SKM-1 treated with dmso at 0.1 percent for 144 hours (cell line): Measurements from ENCODE around the gene BNIP3.
"Not testable (repeated sequence)": the region's sequence is repeated elsewhere in the genome, so short reads cannot be mapped to it uniquely, and the experiment has no call there.

Experiments used
- DNase-seq: peaks from one replicate; lab custom pipeline; 2025; ENCODE audit not compliant: unreplicated experiment; lab: John Stamatoyannopoulos, UW

The BNIP3 gene

DNA sequence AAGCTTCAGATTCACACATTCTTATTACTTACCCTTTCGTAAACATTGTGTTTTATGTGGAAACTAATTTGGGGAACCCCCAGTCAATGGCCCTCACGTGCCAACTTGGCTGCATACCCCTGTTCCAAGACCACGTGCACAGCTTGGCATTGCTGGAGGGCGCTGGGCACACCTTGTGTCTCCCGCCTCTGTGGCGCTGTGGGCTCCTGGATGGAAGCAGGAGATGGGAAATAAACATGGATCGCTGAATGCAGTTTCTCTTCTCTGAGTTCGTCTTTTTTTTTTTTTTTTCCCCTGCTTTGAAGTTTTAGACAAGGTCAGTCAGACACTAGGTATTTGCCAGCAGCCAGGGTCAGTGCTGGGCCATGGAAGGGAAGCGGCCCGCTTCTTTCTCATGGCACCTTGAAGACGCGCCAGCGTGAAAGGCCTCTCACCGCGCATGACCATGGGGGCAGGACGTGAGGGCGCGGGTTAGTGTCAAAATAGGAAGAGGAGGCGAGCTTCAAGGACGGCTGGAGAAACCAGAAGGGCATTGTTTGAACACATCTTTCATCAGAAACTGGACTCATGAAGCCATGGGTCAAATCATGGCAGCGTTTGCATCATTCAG is 27.3 kb downstream of the BNIP3 start:
- DNase-seq, result no peak

DNA sequence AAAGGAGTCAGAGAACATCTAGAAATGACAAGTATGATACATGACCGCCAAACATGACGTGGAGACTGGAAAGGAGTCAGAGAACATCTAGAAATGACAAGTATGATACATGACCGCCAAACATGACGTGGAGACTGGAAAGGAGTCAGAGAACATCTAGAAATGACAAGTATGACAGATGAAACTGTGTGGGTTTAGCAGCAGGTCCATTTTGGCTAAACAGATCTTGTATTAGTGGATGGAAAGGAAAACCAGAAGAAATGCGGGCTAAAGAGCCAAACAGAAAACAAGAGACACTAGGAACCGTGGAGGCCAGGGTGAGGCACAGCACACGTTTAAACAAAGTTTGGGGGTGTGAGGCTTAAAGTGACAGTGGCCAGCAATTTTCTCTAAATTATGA is 31.8 kb downstream of the BNIP3 start:
- DNase-seq, result not testable (repeated sequence)

DNA sequence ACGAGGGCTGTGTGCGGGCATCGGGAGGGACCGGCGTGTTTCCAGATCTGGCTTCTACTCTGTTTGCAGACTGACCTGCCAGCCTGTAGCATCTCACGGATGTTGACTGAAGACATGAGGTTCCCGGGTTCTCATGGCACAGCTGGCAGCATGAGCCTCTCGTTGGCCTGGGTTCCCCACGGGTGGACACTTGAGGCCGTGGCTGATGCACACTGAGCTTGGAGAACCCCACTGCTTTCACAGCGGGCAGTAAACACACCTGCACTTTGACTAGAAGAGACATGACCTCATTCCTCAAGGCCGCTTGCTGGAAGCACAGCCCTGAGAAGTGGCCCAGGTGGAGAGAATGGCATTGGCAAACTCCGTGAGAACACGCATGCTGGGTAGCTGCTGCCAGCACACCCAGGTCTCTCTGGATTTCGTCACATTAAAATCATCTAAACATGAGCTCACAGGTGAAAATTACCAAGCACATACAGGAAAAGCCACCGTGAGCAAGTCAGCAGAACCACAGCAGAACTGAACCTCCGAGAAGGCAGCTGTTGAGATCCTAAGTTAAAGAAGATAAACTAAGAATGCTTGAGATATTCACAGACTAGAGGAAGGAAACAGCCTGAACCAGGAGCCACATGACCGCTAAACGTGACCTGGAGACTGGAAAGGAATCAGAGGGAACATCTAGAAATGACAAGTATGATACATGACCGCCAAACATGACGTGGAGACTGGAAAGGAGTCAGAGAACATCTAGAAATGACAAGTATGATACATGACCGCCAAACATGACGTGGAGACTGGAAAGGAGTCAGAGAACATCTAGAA is 32.5 kb downstream of the BNIP3 start:
- DNase-seq, result no peak

DNA sequence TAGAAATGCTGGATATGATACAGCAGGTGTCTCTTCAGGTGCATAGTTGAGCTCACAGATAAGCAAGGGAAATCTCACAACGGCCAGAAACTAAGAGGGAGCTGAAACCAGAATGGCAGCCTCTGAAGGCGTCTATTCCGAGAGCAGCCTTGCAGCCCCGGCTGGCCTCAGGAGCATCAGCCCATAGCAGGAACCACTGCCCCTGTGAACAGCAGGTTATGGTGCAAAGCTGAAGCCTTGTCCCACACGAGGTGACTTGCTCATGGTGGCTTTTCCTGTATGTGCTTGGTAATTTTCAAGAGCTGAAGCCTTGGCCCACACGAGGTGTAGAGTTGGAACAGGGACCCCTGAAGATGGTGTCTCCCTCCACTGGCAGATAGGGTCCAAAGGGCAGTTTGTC is 33.2 kb downstream of the BNIP3 start:
- DNase-seq, result no peak

DNA sequence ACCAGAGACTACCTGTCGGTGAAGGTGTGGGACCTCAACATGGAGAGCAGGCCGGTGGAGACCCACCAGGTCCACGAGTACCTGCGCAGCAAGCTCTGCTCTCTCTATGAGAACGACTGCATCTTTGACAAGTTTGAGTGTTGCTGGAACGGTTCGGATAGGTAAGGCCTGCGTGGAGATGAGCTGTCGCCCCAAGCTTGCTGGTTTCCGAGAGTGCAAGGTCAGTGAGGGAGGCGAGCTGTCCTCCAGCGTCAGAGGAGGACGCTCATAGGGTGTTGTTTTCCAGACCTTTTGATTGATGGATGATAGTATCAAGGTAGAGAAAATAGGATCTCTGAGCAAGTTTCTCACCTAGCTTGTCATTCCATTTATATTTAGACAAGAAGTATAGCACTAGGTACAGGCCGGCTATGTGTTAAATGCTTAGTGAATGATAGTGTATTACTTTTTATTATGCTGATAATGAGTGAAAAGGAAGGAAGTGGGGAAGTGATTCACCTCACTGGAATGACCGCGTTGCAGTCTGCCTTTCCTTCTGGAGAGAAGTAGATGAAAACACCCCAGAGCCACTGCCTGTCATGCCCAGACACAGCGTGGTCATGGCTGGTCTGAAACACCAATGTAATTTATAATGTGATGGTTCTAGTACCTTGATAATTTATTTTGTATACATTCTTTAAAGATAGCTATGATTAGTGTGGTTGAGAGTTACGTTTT is 33.9 kb downstream of the BNIP3 start:
- no peak for DNase-seq

DNA sequence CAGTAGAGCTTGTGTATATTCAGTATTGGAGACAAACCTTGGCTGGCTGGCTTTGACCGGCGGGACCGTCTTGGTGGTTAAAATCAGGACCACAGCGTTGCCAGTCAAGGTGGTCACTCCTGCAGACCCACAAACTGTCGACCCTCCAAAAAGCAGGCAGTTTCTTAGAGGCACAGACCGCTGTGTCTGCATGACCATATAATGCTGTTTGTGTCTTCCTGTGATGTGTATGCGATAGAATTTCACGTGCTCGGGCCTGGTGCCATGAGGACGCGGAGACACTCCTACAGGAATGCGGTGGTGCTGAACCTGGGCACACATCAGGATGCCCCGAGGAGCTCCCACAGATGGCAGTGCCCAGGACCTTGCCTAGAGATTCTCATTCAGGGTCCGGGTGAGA is 34.8 kb downstream of the BNIP3 start:
- no peak for DNase-seq

DNA sequence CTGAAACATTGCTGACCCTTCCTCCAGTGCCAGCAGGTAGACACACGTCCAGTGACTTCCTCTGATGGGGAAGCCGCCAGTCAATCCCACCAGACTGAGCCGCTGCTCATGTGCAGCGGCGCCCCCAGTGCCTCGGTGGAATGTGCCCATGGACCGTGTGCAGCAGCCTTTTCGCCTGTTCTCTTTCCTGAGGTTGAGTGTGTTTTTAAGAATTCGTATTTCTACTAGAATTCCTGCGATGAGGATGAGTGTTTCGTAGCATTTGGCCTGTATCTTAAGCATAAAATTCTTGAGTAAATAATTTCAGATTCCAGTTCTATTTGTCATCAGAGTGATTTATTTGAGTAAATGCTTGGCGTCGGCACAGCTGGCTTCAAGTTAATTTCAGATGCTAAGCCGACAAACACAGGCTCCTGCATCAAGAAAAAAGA is 35.4 kb downstream of the BNIP3 start:
- no peak for DNase-seq

DNA sequence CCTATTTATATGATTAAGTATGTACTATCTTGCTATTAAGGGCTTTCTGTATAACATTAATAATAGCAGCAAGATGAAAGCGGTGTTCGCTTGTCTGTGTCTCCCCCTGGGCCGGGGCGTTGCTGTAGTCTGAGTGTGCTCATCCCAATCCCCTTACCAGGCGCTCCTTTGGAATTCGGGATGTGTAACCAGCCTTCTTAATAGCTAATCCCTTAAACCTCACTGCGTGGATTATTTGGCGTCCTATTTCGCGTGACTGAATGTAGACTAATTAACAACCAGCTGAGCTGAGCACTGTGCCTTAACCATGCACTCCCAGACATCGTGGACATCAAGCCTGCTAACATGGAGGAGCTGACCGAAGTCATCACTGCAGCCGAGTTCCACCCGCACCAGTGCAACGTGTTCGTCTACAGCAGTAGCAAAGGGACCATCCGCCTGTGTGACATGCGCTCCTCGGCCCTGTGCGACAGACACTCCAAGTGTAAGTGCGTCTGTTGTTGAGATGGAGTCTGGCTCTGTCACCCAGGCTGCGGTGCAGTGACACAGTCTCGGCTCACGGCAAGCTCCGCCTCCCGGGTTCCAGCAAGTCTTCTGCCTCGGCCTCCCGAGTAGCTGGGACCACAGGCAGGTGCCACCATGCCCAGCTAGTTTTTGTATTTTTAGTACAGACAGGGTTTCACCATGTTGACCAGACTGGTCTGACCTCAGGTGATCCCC is 36.6 kb downstream of the BNIP3 start:
- no peak for DNase-seq

DNA sequence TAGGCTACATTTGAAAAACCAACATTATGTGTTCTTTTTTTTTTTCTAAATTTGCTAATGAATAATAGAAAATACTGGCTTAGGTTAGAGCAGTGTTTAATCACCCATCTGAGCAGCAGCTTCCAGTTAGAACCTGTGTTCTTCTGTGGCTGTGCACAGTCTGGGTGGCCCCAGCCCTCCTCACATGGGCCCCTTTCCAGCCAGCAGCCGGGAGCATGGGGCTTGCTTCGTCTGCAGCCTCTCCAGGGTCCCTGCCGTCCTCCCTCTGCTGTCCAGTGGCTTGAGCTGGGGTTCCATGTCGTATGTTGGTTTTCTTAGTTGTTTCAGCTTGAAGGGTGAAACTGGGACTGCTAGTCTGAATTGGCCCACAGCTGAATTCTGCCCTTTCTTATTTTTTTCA is 37.3 kb downstream of the BNIP3 start:
- DNase-seq, result no peak

DNA sequence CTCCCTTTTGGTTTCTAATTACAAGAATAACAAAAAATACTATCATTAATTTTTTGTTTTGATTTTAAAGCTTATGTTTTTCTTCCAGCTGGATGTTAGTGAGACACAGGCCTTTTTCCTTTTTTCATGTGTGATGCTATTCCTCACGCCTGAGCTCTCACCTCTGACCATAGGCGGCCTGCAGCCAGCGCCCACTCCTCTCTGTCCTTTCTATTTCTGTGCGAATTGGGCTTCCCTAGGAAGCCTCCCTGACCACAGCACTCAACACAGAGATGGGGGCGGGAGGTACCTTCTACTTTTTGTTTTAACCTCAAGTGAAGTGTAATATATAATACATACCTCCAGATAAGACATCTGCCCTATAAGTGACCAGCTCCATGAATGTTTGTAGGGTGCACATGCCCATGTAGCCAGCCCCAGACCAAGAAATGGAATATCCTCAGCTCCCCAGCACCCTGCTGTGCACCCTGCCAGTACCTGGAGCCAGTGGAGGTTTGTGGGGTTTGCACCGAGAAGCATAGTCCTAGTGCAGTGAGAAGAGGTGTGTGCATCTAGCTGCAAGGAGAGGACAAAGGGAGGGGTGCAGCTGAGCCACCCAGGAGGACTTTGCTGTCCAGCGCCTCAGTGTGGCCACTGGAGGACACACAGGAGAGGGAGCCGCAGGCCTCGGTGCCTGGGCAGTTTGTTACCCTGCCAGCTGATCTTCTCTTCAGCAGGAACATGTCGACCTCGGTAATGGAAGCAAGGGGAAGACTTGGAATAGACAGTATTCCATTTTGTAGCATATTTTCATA is 38.5 kb downstream of the BNIP3 start:
- peak; percentile 4 for DNase-seq

DNA sequence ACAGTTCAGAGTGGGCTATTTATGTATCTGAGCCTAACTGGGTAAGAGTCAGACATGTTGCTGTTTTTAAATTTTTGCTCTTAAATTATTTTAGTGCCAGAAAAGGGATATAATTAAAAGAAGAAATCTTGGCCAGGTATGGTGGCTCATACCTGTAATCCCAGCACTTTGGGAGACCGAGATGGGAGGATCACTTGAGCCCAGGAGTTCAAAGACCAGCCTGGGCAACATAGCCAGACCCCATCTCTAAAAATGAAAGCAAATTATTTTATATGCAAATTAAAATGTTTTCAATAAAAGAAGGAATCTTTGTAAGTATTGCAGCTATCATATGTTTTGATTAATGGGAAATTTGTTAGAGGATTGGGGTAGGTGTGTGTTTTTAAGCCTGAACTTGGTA is 39.3 kb downstream of the BNIP3 start:
- DNase-seq, result no peak

DNA sequence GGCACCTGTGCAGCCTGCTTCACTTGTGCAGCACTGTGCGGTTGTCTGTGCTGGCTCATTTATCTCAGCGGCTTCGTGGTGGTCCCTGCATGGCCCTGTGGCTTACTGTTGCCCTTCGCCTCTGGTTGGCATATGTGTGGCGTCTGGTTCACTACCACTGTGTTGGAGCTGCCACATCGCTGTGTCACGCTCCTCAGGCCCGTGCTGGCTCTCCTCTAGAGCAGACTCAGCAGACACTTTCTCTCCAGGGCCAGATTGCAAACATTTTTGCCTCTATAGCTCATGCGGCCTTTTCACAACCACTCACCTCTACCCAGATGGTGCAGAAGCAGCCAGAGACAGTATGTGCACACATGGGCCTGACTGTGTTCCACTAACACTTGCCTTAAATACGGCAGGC is 43.0 kb downstream of the BNIP3 start:
- DNase-seq, result no peak

DNA sequence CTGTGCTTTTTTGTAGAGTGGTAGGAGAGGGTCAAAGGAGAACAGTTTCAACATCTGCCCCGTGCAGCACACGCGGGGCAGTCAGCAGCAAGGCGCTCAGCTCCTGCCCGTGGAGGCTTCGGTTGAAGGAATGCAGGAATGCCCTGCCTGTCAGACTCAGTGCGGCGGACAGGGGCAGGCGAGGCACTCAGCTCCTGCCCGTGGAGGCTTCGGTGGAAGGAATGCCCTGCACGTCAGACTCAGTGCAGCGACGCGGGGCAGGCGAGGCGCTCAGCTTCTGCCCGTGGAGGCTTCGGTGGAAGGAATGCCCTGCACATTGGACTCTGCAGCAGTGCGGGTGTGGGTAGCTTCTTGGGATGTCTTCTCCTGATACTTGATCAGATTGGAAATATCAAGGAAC is 43.9 kb downstream of the BNIP3 start:
- no peak for DNase-seq

DNA sequence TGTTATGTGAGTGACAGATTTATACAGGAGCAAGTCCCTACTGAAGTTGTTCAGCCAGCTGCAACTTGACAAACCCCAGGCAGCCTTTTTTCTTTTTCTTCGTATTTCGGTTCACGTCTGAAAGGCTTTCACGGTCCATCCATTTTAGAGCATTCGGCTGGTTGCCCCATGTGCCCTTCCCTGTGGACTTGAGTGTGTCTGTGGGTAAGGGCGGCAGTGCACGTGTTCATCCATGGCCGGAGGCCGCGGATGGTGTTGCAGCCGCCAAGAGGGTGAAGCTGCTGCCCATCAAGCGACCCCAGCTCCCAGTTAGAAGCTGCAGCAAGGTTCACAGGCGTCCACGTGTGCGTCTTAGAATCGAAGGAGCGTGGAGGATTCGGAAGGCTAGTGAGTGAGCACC is 45.0 kb downstream of the BNIP3 start:
- no peak for DNase-seq

DNA sequence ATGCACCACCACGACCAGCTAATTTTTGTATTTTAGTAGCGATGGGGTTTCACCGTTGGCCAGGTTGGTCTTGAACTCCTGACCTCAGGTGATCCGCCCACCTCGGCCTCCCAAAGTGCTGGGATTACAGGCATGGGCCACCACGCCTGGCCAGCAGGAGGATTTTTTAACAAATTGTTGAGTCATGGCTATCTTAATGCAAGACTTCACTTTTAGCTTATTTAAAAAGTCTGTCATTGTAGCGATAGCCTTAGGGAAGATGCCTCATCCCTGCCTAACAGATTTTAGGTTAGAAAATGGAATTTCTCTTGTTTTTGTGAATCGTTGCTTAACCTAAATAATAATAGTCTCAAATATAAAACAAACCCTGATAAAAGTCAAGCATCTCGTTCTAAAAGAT is 45.4 kb downstream of the BNIP3 start:
- DNase-seq, result no peak

DNA sequence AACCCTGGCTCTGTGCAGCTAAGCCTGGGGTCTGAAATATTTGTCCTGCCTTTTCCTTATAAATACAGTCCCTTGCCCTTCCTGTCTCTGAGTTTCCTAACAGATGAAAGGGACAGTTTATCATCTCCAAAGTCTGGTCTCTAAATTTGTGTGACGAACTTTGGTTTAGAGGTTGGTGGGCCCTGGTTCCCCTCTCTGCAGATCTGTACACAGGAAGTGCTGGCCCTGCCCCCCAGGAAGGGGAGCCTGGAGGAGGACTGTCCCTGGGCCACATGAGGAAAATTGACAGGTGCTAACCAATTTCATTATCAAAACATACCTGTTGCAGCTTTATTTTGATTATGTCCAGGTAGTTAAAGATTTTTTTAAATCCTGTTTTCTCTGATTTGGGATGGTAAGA is 46.5 kb downstream of the BNIP3 start:
- no peak for DNase-seq

DNA sequence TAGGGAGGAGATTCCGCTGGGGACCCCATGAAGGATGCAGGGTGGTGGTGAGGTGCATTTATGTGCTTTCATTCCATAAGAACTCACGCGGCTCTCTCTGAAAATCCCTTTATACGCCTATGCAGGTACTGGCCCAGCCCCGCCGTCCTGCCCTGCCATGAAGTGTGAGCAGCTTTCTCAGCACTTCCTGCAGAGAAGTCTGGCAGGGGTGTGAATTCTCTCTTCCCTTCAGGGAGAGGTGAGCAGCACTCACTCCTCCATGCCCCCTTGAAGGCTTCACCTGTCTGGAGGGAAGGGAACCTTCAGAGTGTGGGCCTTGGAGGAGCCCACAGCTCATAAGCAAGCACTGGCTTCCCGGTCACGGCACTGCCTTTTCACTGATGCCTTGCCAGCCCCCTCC is 47.0 kb downstream of the BNIP3 start:
- no peak for DNase-seq

DNA sequence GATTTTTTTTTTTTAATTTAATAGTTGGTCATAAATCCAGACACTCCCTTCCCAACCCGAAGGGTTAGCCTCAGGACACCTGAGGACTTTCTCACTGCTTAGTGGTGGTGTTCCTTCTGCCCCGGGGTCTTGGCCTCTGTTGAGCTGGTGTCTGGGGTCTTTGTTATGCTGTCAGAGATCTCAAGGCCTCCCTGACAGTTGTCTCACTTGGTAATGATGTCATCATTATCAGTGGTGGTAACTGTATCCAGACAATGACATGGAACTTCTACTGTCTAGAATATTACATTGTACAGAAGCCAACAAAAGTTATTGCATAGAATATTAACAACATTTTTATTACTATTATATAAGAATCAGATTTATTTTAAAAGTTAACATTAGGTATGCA is 48.0 kb downstream of the BNIP3 start:
- DNase-seq, result no peak

DNA sequence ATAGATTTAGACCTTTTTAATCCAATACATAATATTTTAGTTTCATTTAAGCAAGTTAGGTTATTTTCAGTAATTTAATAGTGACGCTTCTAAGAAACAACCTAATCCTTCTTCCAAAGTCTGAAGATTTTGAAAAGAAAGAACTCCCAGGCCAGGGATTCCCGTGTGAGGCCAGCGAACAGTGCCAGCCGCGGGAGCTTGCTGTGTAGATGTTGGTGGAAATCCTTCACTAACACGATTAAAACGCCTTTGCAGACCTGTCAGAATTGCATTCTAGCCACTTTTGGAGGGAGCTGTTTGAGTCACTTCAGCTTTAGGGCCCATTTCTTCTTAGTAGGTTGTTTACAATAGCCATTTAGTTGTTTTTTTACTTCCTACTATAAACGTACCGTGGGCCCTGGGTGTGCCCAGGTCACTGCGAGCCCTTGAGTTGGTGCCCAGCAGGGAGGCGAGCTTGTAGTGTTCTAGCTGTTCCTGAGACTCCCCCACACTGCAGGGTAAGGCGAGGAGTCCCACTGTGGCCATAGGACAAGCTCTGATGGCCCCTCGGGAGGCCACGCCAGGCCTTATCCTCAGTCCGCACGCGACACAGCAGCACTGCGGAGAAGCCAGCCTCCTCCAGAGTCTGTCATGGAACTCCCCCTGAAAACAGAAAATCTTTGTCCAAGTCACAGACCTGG is 48.6 kb downstream of the BNIP3 start:
- no peak for DNase-seq

DNA sequence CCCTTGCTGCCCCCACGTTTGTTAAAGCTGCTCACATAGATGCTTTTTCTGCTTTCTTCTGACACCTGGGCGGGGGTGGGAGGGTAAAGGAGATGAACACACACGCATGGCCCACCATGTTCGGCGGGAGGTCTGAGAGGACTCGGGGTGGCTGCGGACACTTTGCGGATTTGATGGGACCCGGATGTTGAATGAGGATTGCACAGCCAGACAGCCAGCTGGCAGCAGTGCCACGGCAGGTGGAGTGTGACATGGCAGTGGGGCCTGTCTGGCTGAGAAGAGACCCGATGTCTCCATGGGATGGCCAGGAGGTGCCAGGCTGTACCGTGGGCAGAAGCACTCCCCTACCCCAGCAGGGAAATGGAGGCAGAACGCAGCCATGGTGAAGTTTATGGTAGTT is 49.7 kb downstream of the BNIP3 start:
- no peak for DNase-seq
